Spleen (tissue), 7 donors: ENCODE results near the gene PYDC1.

Experiments
- CTCF ChIP-seq, 11 experiments: fragments of 200-600 bp in 7 of 11; fragments of 450-650 bp in 4 of 11; sonication (generic) in 4 of 11; IDR thresholded peaks in 8 of 11; conservative IDR thresholded peaks in 3 of 11; 1 replicate in 7 of 11; 2 replicates in 4 of 11; pipeline versions ENCODE4 v1.4.0 to v1.8.0; 2016 to 2021; ENCODE audit warnings: antibody characterized with exemption in 11 of 11, inconsistent platforms in 4 of 11, mild to moderate bottlenecking in 1 of 11
- POLR2AphosphoS5 ChIP-seq, 3 donors: sonication (generic); formaldehyde crosslinking; IDR thresholded peaks; one replicate each; pipeline ENCODE4 v1.5.1; 2017; ENCODE audit warnings: antibody characterized with exemption in 3 of 3
- donor health status: DM: no; HTN: no; CAD: no; lungs with moderate emphysema.
- donor health status: DM: no; HTN: no; CAD: no.
- donor health status: DM: no; HTN: no; CAD: no.

- no peak for TF ChIP-seq CTCF (IDR thresholded peaks at IDR 0.05 in 8 of 11, conservative IDR thresholded peaks at IDR 0.05 in 3 of 11)
- TF ChIP-seq POLR2AphosphoS5 (IDR thresholded peaks at IDR 0.05) = no peak
Observed at GRCh38 chr16:31228206-31228605, 11.3 kb upstream of the PYDC1 start.
